ENCODE results near the gene DNAJB6.

GRCh38 chr7:157402388-157402703 is 65.5 kb downstream of the DNAJB6 start:
- TF ChIP-seq CTCF (conservative IDR thresholded peaks at IDR 0.05) (no peak), ZFX (IDR thresholded peaks at IDR 0.05) (no peak)

Data from C4-2B (cell line).